GM06990 (cell line): ENCODE measurements around the gene WDR93.

Experiments
- DNase-seq: peaks from one replicate; pipeline ENCODE4 v3.0.0-alpha.2; 2011; ENCODE audit not compliant: insufficient read length; ENCODE audit errors: extremely low read depth
- H3K27me3 ChIP-seq: replicated peaks from 2 replicates; pipeline ENCODE4 v1.6.0; 2011; ENCODE audit warnings: low read length; ENCODE audit not compliant: control insufficient read depth, insufficient read depth
- H3K36me3 ChIP-seq: 2 replicates; pipeline ENCODE4 v1.5.1; 2011; ENCODE audit warnings: low read length; ENCODE audit not compliant: control insufficient read depth, insufficient read depth
- H3K4me3 ChIP-seq: replicated peaks from 2 replicates; pipeline ENCODE4 v1.5.1; 2011; ENCODE audit warnings: low read depth, mild to moderate bottlenecking, control low read depth, low read length
- TF ChIP-seq, protein P1 (sequence below): IDR thresholded peaks from 2 replicates; pipeline ENCODE4 v1.5.1; 2011; ENCODE audit warnings: low read length, control low read depth, mild to moderate bottlenecking, inconsistent platforms; ENCODE audit not compliant: insufficient read depth, poor library complexity, severe bottlenecking

Gene WDR93

DNA sequence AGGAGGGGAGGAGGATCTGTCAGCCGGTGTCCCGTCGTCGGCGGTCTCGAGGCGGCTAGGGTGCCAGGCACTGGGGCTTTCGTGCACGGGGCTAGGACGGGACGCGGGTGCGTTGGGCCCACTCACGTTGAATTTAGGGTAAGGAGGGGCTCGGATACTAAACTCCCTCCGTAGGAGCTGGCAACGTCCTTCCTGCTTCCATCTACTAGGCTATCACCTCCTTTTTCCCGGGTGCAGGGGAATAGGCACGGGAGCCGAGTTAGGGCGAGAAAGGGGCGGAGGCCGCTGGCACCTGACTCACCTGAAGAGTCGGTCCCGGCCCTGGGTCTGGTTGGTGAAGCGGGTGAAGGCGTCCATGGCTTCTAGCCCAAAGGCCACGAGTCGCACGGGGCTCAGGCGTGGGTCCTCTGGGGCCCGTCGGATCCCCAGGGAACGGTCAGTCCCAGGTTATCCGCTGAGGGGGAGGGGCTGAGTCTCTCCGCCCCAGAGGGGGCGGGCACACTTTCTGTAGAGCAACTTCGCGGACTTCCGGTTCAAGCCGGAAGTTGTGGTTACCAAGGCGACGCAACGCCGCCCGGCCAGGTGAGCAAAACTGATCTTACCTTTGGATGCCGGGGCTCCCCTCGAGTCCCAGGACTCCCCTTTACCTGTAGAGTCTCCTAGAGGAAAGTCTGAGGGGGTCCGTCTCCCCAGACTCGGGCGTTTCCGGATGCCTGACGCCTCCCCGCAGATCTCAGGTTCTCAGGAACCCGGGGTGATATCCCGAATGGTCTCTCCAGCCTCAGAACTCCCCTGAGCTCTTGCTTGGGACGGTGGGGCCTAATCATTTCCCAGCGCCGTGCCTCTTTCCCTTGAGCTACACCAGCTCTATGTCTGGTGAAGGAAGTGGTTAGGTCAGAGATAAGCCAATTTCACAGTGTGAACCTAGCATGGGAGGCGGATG, at the start of gene WDR93, which contains the start of gene PEX11A:
Gene WDR93, plus strand, starts transcription at position 536 of the 943 bp plus-strand sequence. CDS start 10,936 bp downstream, outside the sequence.
Gene PEX11A, minus strand, starts transcription at position 479 of the 943 bp plus-strand sequence. Its CDS starts 122 bp downstream, at position 357.
- Histone ChIP-seq H3K36me3 (no peaks in the 10 kb centered on the region), H3K27me3 (no peaks in the 10 kb centered on the region), H3K4me3 (peak within 1 kb of the TSS; percentile 82)
- peak; percentile 81 for DNase-seq
- TF ChIP-seq, protein P1, sequence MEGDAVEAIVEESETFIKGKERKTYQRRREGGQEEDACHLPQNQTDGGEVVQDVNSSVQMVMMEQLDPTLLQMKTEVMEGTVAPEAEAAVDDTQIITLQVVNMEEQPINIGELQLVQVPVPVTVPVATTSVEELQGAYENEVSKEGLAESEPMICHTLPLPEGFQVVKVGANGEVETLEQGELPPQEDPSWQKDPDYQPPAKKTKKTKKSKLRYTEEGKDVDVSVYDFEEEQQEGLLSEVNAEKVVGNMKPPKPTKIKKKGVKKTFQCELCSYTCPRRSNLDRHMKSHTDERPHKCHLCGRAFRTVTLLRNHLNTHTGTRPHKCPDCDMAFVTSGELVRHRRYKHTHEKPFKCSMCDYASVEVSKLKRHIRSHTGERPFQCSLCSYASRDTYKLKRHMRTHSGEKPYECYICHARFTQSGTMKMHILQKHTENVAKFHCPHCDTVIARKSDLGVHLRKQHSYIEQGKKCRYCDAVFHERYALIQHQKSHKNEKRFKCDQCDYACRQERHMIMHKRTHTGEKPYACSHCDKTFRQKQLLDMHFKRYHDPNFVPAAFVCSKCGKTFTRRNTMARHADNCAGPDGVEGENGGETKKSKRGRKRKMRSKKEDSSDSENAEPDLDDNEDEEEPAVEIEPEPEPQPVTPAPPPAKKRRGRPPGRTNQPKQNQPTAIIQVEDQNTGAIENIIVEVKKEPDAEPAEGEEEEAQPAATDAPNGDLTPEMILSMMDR, result no peak

DNA sequence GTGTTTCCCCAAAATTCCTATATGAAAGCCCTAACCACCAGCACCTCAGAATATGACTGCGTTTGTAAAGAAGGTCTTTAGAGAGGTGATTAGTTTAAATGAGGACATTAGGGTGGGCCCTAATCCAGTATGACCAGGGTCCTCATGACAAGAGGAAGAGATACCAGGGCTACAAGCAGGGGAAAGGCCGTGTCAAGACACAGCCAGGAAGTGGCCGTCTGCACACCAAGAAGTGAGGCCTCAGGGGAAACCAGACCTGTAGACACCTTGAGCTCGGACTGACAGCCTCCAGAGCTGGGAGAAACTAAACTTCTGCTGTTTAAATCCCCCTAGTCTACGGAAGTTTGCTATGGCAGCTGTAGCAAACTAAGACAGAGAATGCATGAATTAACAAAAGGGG, 49.6 kb upstream of the WDR93 start:
- Histone ChIP-seq H3K4me3 (no peak overlapping the region), H3K36me3 (no peaks in the 10 kb centered on the region), H3K27me3 (no peaks in the 10 kb centered on the region)
- TF ChIP-seq, protein P1, result no peak
- no peak for DNase-seq

DNA sequence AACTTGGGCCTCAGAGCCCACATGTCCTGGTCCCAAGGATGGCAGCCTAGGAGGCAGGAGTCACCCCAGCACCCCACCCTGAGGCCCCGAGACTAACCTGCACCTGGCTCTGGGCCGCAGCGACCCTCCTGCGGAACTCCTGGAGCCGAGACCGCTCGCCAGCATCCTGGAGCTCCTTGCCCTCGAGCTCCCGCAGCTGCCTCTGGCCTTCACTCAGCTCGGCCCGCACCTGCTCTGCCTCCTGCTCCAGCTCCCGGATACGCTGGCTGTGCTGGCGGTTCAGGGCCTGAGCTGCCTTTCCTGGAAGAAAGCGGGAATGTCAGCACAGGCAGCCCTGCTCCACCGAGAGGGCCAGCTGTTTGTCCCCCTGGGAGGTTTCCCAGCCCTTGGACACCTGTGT, 48.5 kb upstream of the WDR93 start:
- Histone ChIP-seq H3K27me3 (no peaks in the 10 kb centered on the region), H3K4me3 (no peak overlapping the region), H3K36me3 (no peaks in the 10 kb centered on the region)
- no peak for DNase-seq
- TF ChIP-seq, protein P1, result no peak

DNA sequence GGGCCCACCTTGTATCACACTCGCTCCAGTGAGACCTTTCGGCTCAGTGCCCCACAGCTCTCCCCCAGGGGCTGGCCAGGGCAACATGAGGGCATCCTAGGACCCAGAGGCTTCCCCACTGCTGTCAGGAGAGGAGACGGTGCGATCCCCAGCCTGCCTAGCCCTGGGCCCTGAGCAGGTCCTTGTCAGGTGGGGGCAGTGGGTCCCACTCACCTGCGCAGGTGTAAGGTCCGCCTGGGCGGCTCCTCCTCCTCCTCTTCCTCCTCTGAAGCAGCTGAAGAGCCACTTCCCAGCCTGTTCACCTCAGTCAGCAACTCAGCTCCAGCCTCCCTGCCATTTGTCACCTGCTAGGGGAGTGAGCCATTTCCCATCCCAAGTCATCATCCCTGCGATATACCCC, 44.9 kb upstream of the WDR93 start:
- Histone ChIP-seq H3K36me3 (no peaks in the 10 kb centered on the region), H3K27me3 (no peaks in the 10 kb centered on the region), H3K4me3 (no peak overlapping the region)
- TF ChIP-seq, protein P1, result no peak
- no peak for DNase-seq

DNA sequence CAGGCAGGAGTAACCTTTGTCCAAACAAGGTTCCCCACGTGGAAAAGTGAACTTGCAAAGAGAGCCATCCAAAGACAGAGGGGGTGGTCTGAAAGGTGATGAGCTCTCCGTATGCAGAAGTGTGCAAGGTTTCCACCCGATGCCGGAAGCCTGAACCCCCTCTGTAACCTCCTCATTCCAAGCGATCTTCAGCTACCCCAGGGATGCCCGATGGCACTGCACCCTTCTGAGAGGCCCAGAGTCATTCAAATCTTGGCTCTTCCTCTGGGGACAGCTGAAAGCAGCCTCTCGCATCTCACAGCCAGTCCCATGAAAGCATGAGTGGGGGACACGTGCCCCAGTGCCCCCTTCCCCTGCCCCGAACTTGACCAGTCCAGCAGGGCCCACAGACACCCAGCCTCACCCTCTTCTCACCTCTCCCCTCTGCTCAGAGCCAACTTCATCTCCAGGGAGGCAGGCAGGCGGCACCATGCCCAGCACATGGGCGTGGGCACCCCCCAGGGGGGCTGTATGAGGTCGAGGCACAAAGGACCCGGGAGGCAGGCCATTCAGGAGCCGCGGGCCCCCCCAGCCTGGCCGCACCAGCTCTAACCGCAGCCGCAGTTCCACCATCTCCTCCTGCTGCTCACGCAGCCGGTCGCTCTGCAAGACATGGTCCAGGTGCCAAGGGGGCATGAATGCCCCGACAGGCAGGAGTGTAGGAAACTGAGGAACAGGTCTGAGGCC, 44.0 kb upstream of the WDR93 start:
- no peak overlapping the region for H3K4me3 ChIP-seq
- TF ChIP-seq, protein P1, result no peak
- no peak for DNase-seq
- no peaks in the 10 kb centered on the region for H3K36me3 ChIP-seq
- no peaks in the 10 kb centered on the region for H3K27me3 ChIP-seq
